Measurements from ENCODE around the gene P4HB.

P4HB gene

GRCh38 chr17:81833921-81834830 is 26.2 kb downstream of the P4HB start:
- H3K23ac ChIP-seq (ENCODE audit: low read length) = peak overlapping the region; percentile 80
- no peaks in the 10 kb centered on the region for H3K27me3 ChIP-seq (ENCODE audit: insufficient read depth, low read length, poor library complexity)
- peak overlapping the region; percentile 50 for H2BK5ac ChIP-seq (ENCODE audit: low read length)
- peak overlapping the region; percentile 96 for H2AK5ac ChIP-seq (ENCODE audit: low read length)
- peak overlapping the region; percentile 58 for H3K4me2 ChIP-seq (ENCODE audit: low read length)
- H2BK15ac ChIP-seq (replicated peaks; ENCODE audit: low read depth) = no peak overlapping the region
- peak overlapping the region; percentile 83 for H3K18ac ChIP-seq (ENCODE audit: low read length)
- peaks cover 4% of the 10 kb centered on the region for H3K79me2 ChIP-seq (ENCODE audit: control insufficient read depth, insufficient read depth, low read length)
- no peak overlapping the region for H4K5ac ChIP-seq (ENCODE audit: low read length)
- peak overlapping the region; percentile 90 for H3K4me3 ChIP-seq (ENCODE audit: low read length)
- peak overlapping the region; percentile 96 for H3K4ac ChIP-seq (ENCODE audit: low read depth, low read length)
- H4K8ac ChIP-seq (ENCODE audit: low read depth, low read length) = no peak overlapping the region
- no CpG with 5 or more reads among the region's 31 CpGs for WGBS (ENCODE audit: extremely low coverage, insufficient coverage, low lambda C conversion rate)
- no peak for DNase-seq
- peak overlapping the region; percentile 95 for H3K56ac ChIP-seq (ENCODE audit: low read length)
- H3K4me1 ChIP-seq (ENCODE audit: control insufficient read depth, low read depth, low read length) = peaks cover 4% of the 10 kb centered on the region
- no peak overlapping the region for H2BK120ac ChIP-seq (ENCODE audit: low read depth, low read length)
- H3K27ac ChIP-seq (ENCODE audit: low read depth, low read length) = peak overlapping the region; percentile 87
- H3K79me1 ChIP-seq (ENCODE audit: low read length) = peaks cover 14% of the 10 kb centered on the region
- H3K36me3 ChIP-seq (ENCODE audit: control insufficient read depth, insufficient read depth, low read length) = no peaks in the 10 kb centered on the region
- peak overlapping the region; percentile 90 for H3K9ac ChIP-seq (ENCODE audit: low read length)

- Histone ChIP-seq H3K4me2 (ENCODE audit: low read length) (peak within 1 kb of the TSS; percentile 63), H4K8ac (ENCODE audit: low read depth, low read length) (peak within 1 kb of the TSS; percentile 90), H2BK5ac (ENCODE audit: low read length) (peak within 1 kb of the TSS; percentile 50), H4K5ac (ENCODE audit: low read length) (no peak within 1 kb of the TSS), H3K27me3 (ENCODE audit: insufficient read depth, low read length, poor library complexity) (no peaks in the 10 kb centered on the region), H2BK120ac (ENCODE audit: low read depth, low read length) (peak within 1 kb of the TSS; percentile 92), H2BK15ac (replicated peaks; ENCODE audit: low read depth) (no peak within 1 kb of the TSS), H3K27ac (ENCODE audit: low read depth, low read length) (peak within 1 kb of the TSS; percentile 87), H3K56ac (ENCODE audit: low read length) (peak within 1 kb of the TSS; percentile 95), H3K18ac (ENCODE audit: low read length) (peak within 1 kb of the TSS; percentile 83), H3K4ac (ENCODE audit: low read depth, low read length) (peak within 1 kb of the TSS; percentile 96), H3K4me1 (ENCODE audit: control insufficient read depth, low read depth, low read length) (peaks cover 4% of the 10 kb centered on the region), H3K79me2 (ENCODE audit: control insufficient read depth, insufficient read depth, low read length) (peaks cover 6% of the 10 kb centered on the region), H3K36me3 (ENCODE audit: control insufficient read depth, insufficient read depth, low read length) (no peaks in the 10 kb centered on the region), H3K4me3 (ENCODE audit: low read length) (peak within 1 kb of the TSS; percentile 90), H3K79me1 (ENCODE audit: low read length) (peaks cover 19% of the 10 kb centered on the region), H2AK5ac (ENCODE audit: low read length) (peak within 1 kb of the TSS; percentile 96), H3K9ac (ENCODE audit: low read length) (peak within 1 kb of the TSS; percentile 91), H3K23ac (ENCODE audit: low read length) (peak within 1 kb of the TSS; percentile 80)
- peak; percentile 95 for DNase-seq
- no CpG with 5 or more reads among the region's 76 CpGs for WGBS (ENCODE audit: extremely low coverage, insufficient coverage, low lambda C conversion rate)
These were observed 27.0 kb downstream of the P4HB start, which contains the start of gene MCRIP1 for GRCh38 chr17:81833160-81833920. Gene MCRIP1, minus strand, starts transcription at chr17:81833291. Its CDS starts 8,785 bp downstream, at chr17:81824506.

GRCh38 chr17:81832608-81833159 is 27.7 kb downstream of the P4HB start:
- Histone ChIP-seq H3K18ac (ENCODE audit: low read length) (peak overlapping the region; percentile 30), H4K8ac (ENCODE audit: low read depth, low read length) (no peak overlapping the region), H2BK120ac (ENCODE audit: low read depth, low read length) (no peak overlapping the region), H3K4me3 (ENCODE audit: low read length) (peak overlapping the region; percentile 65), H3K4me2 (ENCODE audit: low read length) (peak overlapping the region; percentile 63), H3K4me1 (ENCODE audit: control insufficient read depth, low read depth, low read length) (peaks cover 4% of the 10 kb centered on the region), H3K36me3 (ENCODE audit: control insufficient read depth, insufficient read depth, low read length) (no peaks in the 10 kb centered on the region), H3K4ac (ENCODE audit: low read depth, low read length) (peak overlapping the region; percentile 43), H3K9ac (ENCODE audit: low read length) (peak overlapping the region; percentile 91), H2BK15ac (replicated peaks; ENCODE audit: low read depth) (no peak overlapping the region), H3K79me2 (ENCODE audit: control insufficient read depth, insufficient read depth, low read length) (peaks cover 6% of the 10 kb centered on the region), H3K56ac (ENCODE audit: low read length) (peak overlapping the region; percentile 83), H2BK5ac (ENCODE audit: low read length) (no peak overlapping the region), H2AK5ac (ENCODE audit: low read length) (no peak overlapping the region), H3K79me1 (ENCODE audit: low read length) (peaks cover 19% of the 10 kb centered on the region), H3K27ac (ENCODE audit: low read depth, low read length) (peak overlapping the region; percentile 45), H4K5ac (ENCODE audit: low read length) (no peak overlapping the region), H3K23ac (ENCODE audit: low read length) (no peak overlapping the region), H3K27me3 (ENCODE audit: insufficient read depth, low read length, poor library complexity) (no peaks in the 10 kb centered on the region)
- no CpG with 5 or more reads among the region's 65 CpGs for WGBS (ENCODE audit: extremely low coverage, insufficient coverage, low lambda C conversion rate)
- DNase-seq = no peak

GRCh38 chr17:81831957-81832607 is 28.3 kb downstream of the P4HB start:
- H3K79me2 ChIP-seq (ENCODE audit: control insufficient read depth, insufficient read depth, low read length) = peaks cover 6% of the 10 kb centered on the region
- H3K4ac ChIP-seq (ENCODE audit: low read depth, low read length) = no peak overlapping the region
- H3K27me3 ChIP-seq (ENCODE audit: insufficient read depth, low read length, poor library complexity) = no peaks in the 10 kb centered on the region
- peaks cover 4% of the 10 kb centered on the region for H3K4me1 ChIP-seq (ENCODE audit: control insufficient read depth, low read depth, low read length)
- no peak for DNase-seq
- peak overlapping the region; percentile 83 for H3K56ac ChIP-seq (ENCODE audit: low read length)
- no peak overlapping the region for H3K18ac ChIP-seq (ENCODE audit: low read length)
- H2AK5ac ChIP-seq (ENCODE audit: low read length) = no peak overlapping the region
- H3K79me1 ChIP-seq (ENCODE audit: low read length) = peaks cover 19% of the 10 kb centered on the region
- H2BK120ac ChIP-seq (ENCODE audit: low read depth, low read length) = no peak overlapping the region
- no peak overlapping the region for H2BK15ac ChIP-seq (replicated peaks; ENCODE audit: low read depth)
- no peaks in the 10 kb centered on the region for H3K36me3 ChIP-seq (ENCODE audit: control insufficient read depth, insufficient read depth, low read length)
- peak overlapping the region; percentile 65 for H3K4me3 ChIP-seq (ENCODE audit: low read length)
- H3K4me2 ChIP-seq (ENCODE audit: low read length) = peak overlapping the region; percentile 63
- peak overlapping the region; percentile 91 for H3K9ac ChIP-seq (ENCODE audit: low read length)
- H4K5ac ChIP-seq (ENCODE audit: low read length) = no peak overlapping the region
- peak overlapping the region; percentile 70 for H3K23ac ChIP-seq (ENCODE audit: low read length)
- no peak overlapping the region for H3K27ac ChIP-seq (ENCODE audit: low read depth, low read length)
- WGBS (ENCODE audit: extremely low coverage, insufficient coverage, low lambda C conversion rate) = no CpG with 5 or more reads among the region's 18 CpGs
- no peak overlapping the region for H2BK5ac ChIP-seq (ENCODE audit: low read length)
- no peak overlapping the region for H4K8ac ChIP-seq (ENCODE audit: low read depth, low read length)

GRCh38 chr17:81831563-81831956 is 28.8 kb downstream of the P4HB start:
- Histone ChIP-seq H3K4me2 (ENCODE audit: low read length) (no peak overlapping the region), H3K27me3 (ENCODE audit: insufficient read depth, low read length, poor library complexity) (no peaks in the 10 kb centered on the region), H2BK5ac (ENCODE audit: low read length) (no peak overlapping the region), H4K5ac (ENCODE audit: low read length) (no peak overlapping the region), H3K79me2 (ENCODE audit: control insufficient read depth, insufficient read depth, low read length) (peaks cover 6% of the 10 kb centered on the region), H2BK120ac (ENCODE audit: low read depth, low read length) (no peak overlapping the region), H3K56ac (ENCODE audit: low read length) (no peak overlapping the region), H3K9ac (ENCODE audit: low read length) (no peak overlapping the region), H3K79me1 (ENCODE audit: low read length) (peaks cover 19% of the 10 kb centered on the region), H3K23ac (ENCODE audit: low read length) (no peak overlapping the region), H3K27ac (ENCODE audit: low read depth, low read length) (no peak overlapping the region), H4K8ac (ENCODE audit: low read depth, low read length) (no peak overlapping the region), H3K18ac (ENCODE audit: low read length) (no peak overlapping the region), H2AK5ac (ENCODE audit: low read length) (no peak overlapping the region), H3K4me1 (ENCODE audit: control insufficient read depth, low read depth, low read length) (peaks cover 4% of the 10 kb centered on the region), H2BK15ac (replicated peaks; ENCODE audit: low read depth) (no peak overlapping the region), H3K4ac (ENCODE audit: low read depth, low read length) (no peak overlapping the region), H3K36me3 (ENCODE audit: control insufficient read depth, insufficient read depth, low read length) (no peaks in the 10 kb centered on the region), H3K4me3 (ENCODE audit: low read length) (no peak overlapping the region)
- no peak for DNase-seq
- no CpG with 5 or more reads among the region's 7 CpGs for WGBS (ENCODE audit: extremely low coverage, insufficient coverage, low lambda C conversion rate)

Measured in mesendoderm (in vitro differentiated cells).